BLaER1 (cell line): Measurements from ENCODE around the gene PARD3B.

ENCODE experiments used
- H3K27ac ChIP-seq: shearing (Covaris generic); formaldehyde crosslinking; 2 replicates; pipeline ENCODE4 v1.8.1; 2022
- H3K27me3 ChIP-seq: shearing (Covaris generic); formaldehyde crosslinking; 2 replicates; pipeline ENCODE4 v1.8.1; 2022
- H3K36me3 ChIP-seq: shearing (Covaris generic); formaldehyde crosslinking; 2 replicates; pipeline ENCODE4 v1.8.1; 2022
- H3K4me1 ChIP-seq: shearing (Covaris generic); formaldehyde crosslinking; 2 replicates; pipeline ENCODE4 v1.8.1; 2022
- H3K4me2 ChIP-seq: shearing (Covaris generic); formaldehyde crosslinking; 2 replicates; pipeline ENCODE4 v1.8.1; 2022
- H3K4me3 ChIP-seq: shearing (Covaris generic); formaldehyde crosslinking; 2 replicates; pipeline ENCODE4 v1.8.1; 2022
- H3K9ac ChIP-seq: shearing (Covaris generic); formaldehyde crosslinking; 2 replicates; pipeline ENCODE4 v1.8.1; 2022
- H3K9me3 ChIP-seq: shearing (Covaris generic); formaldehyde crosslinking; 2 replicates; pipeline ENCODE4 v1.8.1; 2022
- H4K20me1 ChIP-seq: shearing (Covaris generic); formaldehyde crosslinking; 2 replicates; pipeline ENCODE4 v1.8.1; 2022
- Cebpa-rat ChIP-seq: shearing (Covaris generic); IDR thresholded peaks from 2 replicates; pipeline ENCODE4 v1.8.1; 2022

PARD3B gene

DNA sequence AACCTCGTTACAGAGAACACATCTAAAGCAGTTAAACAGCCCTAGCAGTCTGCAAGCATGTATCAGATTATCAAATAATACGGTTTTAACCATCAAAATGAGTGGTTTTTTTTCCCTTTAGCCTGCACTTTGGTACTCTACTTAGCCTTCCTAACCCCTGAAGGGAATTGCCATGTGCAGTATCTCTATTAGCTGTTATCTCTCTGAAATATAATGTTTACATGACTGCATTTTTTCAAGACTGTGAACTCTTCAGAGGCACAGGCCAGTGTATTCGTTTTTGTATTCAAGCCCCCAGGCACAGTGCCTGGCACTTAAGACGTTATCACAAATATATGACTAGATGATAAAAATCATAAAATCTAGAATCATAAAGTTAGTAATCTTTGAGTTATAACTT lies 509.5 kb downstream of the PARD3B start:
- Histone ChIP-seq H3K9me3 (no peaks in the 10 kb centered on the region), H3K4me2 (no peak overlapping the region), H3K27me3 (no peaks in the 10 kb centered on the region), H3K4me1 (no peaks in the 10 kb centered on the region), H3K4me3 (no peak overlapping the region), H3K36me3 (no peaks in the 10 kb centered on the region), H3K27ac (no peak overlapping the region), H4K20me1 (no peaks in the 10 kb centered on the region), H3K9ac (no peak overlapping the region)
- TF ChIP-seq Cebpa-rat: no peak

DNA sequence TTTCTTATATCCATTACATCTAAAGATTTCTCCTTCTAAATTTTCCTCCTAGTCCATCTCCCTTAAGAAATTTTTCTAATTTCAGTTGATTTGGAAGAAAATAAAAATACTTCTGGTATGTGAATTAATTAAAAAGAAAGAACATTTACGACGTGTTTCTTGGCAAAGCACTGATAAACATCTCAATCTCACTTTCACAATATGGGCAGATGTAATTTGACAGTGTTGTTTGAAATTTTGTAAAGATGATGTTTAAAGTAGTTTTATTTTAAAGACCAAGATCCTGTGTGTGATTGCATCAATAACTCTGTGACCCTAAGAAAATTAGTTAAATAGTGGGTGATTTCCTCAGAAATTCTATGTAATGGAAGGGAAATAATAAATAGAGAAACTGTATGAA lies 510.0 kb downstream of the PARD3B start:
- H3K4me3 ChIP-seq: no peak overlapping the region
- no peaks in the 10 kb centered on the region for H3K4me1 ChIP-seq
- H3K27me3 ChIP-seq: no peaks in the 10 kb centered on the region
- no peaks in the 10 kb centered on the region for H3K9me3 ChIP-seq
- no peak for TF ChIP-seq Cebpa-rat
- H3K27ac ChIP-seq: no peak overlapping the region
- no peaks in the 10 kb centered on the region for H3K36me3 ChIP-seq
- H4K20me1 ChIP-seq: no peaks in the 10 kb centered on the region
- H3K9ac ChIP-seq: no peak overlapping the region
- no peak overlapping the region for H3K4me2 ChIP-seq

DNA sequence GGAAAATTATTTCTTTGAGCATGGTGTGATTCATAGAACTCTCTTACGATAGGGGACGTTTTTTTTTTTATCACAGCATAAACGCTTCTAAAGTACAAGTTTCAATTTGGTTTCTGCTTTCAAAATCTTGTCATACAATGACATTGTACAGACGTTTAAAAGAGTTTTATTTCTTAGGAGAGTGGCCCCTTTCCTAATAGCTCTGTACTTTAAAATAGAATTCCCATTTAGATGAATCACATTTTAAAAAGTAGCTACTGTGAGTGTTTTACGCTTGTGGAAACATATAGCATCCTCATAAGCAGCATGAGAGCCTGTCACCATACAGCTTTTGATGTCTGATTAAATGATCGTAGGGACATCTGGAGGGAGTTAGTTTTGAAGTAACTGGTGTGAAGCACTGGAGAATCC lies 510.9 kb downstream of the PARD3B start:
- Histone ChIP-seq H3K9me3 (no peaks in the 10 kb centered on the region), H3K4me2 (no peak overlapping the region), H3K4me3 (no peak overlapping the region), H3K27me3 (no peaks in the 10 kb centered on the region), H3K27ac (no peak overlapping the region), H3K4me1 (no peaks in the 10 kb centered on the region), H3K9ac (no peak overlapping the region), H4K20me1 (no peaks in the 10 kb centered on the region), H3K36me3 (no peaks in the 10 kb centered on the region)
- no peak for TF ChIP-seq Cebpa-rat

DNA sequence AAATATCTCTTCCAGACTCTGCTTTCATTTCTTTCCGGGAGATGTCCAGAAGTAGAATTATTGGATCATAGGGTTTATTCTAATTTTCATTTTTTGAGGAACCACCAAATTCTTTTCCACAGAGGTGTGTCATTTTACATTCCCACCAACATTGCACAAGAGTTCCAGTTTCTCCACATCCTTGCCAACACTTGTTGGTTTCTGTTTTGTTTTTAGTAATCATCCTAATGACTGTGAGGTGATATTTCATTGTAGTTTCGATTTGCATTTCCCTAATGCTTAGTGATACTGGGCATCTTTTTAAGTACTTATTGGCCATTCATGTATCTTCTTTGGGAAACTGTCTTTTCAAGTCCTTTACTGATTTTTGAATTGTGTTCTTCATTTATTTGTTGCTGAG lies 513.1 kb downstream of the PARD3B start:
- no peaks in the 10 kb centered on the region for H3K4me1 ChIP-seq
- no peak overlapping the region for H3K4me2 ChIP-seq
- no peaks in the 10 kb centered on the region for H3K27me3 ChIP-seq
- no peak overlapping the region for H3K27ac ChIP-seq
- no peak overlapping the region for H3K4me3 ChIP-seq
- no peaks in the 10 kb centered on the region for H3K9me3 ChIP-seq
- no peak overlapping the region for H3K9ac ChIP-seq
- H4K20me1 ChIP-seq: no peaks in the 10 kb centered on the region
- TF ChIP-seq Cebpa-rat: no peak
- no peaks in the 10 kb centered on the region for H3K36me3 ChIP-seq

DNA sequence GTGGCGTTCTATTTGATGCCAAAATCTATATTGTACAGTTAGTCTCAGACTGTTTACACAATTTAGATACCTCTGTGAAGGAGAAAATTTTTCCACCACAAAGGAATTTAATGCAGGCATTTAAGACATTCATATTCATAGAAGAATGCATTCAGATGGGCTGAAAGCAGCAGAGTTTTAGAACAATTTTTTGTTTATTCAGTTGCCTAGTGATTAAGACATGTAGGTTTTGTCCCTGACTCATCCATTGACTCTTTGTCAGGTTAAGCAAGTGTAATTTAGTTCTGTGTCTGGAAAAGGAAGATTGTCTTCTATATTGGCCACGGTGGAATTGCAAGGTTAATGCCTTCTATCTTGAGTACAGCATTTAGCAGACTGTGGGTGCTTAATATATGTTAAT lies 515.0 kb downstream of the PARD3B start:
- Histone ChIP-seq H3K4me3 (no peak overlapping the region), H3K27ac (no peak overlapping the region)
- TF ChIP-seq Cebpa-rat: no peak

DNA sequence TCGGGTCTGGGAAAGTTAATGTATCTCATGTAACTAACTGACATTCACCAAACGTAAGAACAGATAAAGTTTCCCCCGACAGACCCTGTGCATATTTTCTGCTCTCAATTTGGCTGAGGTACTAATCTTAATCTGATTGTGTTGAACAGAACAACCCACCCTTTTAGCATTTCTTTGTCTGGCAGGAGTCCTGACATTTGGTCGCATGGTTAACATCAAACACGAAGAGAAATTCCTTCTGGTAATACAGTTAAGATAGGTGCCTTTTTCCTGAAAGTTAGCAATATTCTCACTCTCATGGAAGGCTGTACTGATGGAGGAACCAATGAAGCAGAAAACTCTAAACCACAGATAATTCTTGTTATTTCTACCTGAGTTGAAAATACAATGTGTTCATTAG lies 520.8 kb downstream of the PARD3B start:
- TF ChIP-seq Cebpa-rat: no peak
- H4K20me1 ChIP-seq: no peaks in the 10 kb centered on the region
- H3K9ac ChIP-seq: no peak overlapping the region
- no peaks in the 10 kb centered on the region for H3K4me1 ChIP-seq
- H3K36me3 ChIP-seq: no peaks in the 10 kb centered on the region
- no peak overlapping the region for H3K4me2 ChIP-seq
- H3K9me3 ChIP-seq: no peaks in the 10 kb centered on the region
- no peak overlapping the region for H3K27ac ChIP-seq
- no peaks in the 10 kb centered on the region for H3K27me3 ChIP-seq
- no peak overlapping the region for H3K4me3 ChIP-seq

More for the DNA sequence above, 515.0 kb downstream of the PARD3B start:
- Histone ChIP-seq H3K4me1 (no peaks in the 10 kb centered on the region), H3K9ac (no peak overlapping the region), H4K20me1 (no peaks in the 10 kb centered on the region), H3K36me3 (no peaks in the 10 kb centered on the region), H3K27me3 (no peaks in the 10 kb centered on the region), H3K9me3 (no peaks in the 10 kb centered on the region), H3K4me2 (no peak overlapping the region)

DNA sequence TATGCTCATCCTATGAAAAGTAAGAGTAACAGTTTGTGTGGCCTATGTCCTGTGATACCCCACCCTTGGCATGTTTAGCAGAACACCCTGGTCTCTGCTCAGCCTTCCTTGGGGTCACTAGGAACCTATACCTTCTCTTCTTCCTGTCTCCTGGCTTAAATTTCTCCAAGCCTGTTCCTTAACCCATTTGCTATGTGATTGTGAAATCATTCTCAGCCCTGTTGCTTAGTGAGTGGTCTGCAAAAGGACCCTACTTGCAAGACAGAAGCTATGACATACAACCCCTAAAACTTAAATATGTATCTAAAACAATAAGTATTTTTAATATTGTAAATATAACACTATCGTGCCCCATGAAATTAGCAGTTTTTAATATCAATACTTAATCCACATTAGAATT lies 524.7 kb downstream of the PARD3B start:
- Histone ChIP-seq H3K4me1 (no peaks in the 10 kb centered on the region), H3K4me2 (no peak overlapping the region), H4K20me1 (no peaks in the 10 kb centered on the region), H3K27ac (no peak overlapping the region), H3K9ac (no peak overlapping the region), H3K4me3 (no peak overlapping the region), H3K9me3 (no peaks in the 10 kb centered on the region), H3K36me3 (no peaks in the 10 kb centered on the region), H3K27me3 (no peaks in the 10 kb centered on the region)
- no peak for TF ChIP-seq Cebpa-rat

DNA sequence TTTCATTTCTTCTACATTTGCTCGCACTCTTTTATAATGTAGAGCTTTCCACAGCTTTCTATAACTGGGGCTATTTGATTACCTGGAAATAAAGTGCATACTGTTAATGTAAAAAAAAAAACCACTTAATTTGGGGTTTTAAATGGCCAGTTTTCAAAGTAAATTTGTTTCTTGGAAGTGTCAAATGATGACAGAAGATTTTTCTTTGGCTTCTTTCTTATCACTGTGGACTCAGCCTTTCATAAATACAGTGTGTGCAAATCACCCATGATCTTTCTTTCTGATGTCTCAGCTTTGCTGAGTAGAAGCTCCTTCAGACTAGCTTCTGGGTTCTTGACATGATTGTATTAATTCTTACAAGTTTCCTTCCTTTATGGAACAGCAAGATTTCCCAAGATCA lies 525.6 kb downstream of the PARD3B start:
- H3K9me3 ChIP-seq: no peaks in the 10 kb centered on the region
- no peaks in the 10 kb centered on the region for H3K4me1 ChIP-seq
- no peak for TF ChIP-seq Cebpa-rat
- no peak overlapping the region for H3K27ac ChIP-seq
- H4K20me1 ChIP-seq: no peaks in the 10 kb centered on the region
- H3K27me3 ChIP-seq: no peaks in the 10 kb centered on the region
- no peaks in the 10 kb centered on the region for H3K36me3 ChIP-seq
- H3K9ac ChIP-seq: no peak overlapping the region
- H3K4me3 ChIP-seq: no peak overlapping the region
- no peak overlapping the region for H3K4me2 ChIP-seq

DNA sequence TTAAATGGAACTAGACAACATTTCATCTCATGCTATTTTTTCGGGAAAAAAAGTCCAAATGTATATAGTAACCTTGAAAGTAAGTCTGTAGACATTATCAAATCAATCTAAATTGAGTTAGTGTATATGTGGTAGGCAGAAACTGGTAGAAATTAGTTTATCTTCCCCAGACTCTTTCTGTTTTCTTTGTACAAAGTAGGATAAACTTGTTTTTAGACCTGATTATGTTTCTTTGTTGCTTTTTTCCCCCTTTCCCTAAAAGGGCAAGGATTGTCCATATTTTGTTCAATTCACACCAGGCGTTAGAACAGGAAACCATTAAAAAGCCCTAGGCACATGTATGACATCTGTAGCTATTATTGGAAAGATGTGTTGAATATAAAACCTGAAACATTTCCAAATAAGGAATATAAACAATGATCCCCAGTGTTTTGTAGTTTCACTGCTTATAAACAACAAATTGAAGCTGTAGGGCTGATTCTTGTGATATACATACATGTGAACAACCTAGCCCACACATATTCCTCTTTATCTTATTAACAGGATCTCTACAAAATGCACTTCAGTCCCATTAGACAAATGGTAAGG lies 528.3 kb downstream of the PARD3B start:
- no peak for TF ChIP-seq Cebpa-rat
- H4K20me1 ChIP-seq: no peaks in the 10 kb centered on the region

DNA sequence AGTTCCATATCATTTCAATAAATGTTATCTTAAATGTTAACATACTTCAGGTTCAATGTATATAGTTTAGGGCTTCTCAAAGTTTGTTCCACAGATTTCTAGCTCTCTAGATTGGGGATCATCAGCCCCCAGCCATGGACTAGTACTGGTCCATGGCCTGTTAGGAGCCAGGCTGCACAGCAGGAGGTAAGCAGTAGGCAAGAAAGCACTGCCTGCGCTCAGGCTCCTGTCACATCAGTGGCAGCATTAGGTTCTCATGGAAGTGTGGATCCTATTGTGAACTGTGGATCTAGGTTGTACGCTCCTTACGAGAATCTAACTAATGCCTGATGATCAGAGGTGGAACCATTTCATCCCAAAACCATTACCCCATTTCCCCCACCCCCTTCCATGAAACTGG lies 531.1 kb downstream of the PARD3B start:
- no peak overlapping the region for H3K9ac ChIP-seq
- TF ChIP-seq Cebpa-rat: no peak
- no peaks in the 10 kb centered on the region for H3K36me3 ChIP-seq
- no peaks in the 10 kb centered on the region for H4K20me1 ChIP-seq
- no peak overlapping the region for H3K27ac ChIP-seq
- no peak overlapping the region for H3K4me3 ChIP-seq
- no peaks in the 10 kb centered on the region for H3K9me3 ChIP-seq
- H3K4me2 ChIP-seq: no peak overlapping the region
- H3K4me1 ChIP-seq: no peaks in the 10 kb centered on the region
- no peaks in the 10 kb centered on the region for H3K27me3 ChIP-seq

More for the DNA sequence above, 528.3 kb downstream of the PARD3B start:
- H3K9me3 ChIP-seq: no peaks in the 10 kb centered on the region
- H3K9ac ChIP-seq: no peak overlapping the region
- no peaks in the 10 kb centered on the region for H3K36me3 ChIP-seq
- H3K4me2 ChIP-seq: no peak overlapping the region
- H3K27me3 ChIP-seq: no peaks in the 10 kb centered on the region
- H3K4me3 ChIP-seq: no peak overlapping the region
- H3K4me1 ChIP-seq: no peaks in the 10 kb centered on the region
- H3K27ac ChIP-seq: no peak overlapping the region

DNA sequence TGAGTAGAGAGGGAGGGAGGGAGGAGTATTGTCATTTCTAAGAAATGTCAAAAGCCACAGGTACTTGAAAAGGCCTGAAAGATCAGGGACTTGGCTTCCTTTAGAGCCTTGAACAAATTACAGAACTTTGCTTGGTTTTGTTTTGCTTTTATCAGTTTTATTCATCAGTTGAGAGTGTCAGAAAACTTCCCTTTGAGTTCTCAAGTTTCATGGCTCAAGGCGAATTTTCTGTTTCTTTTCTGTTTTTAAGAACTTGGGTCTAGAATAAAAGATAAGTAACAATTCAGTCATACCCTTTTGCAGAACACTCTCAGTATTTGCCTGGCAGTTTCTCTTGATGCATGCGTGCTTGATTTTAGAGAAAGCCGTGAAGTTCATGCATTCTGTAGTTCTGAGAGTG lies 531.9 kb downstream of the PARD3B start:
- H3K27ac ChIP-seq: no peak overlapping the region
- H3K4me1 ChIP-seq: no peaks in the 10 kb centered on the region
- no peak for TF ChIP-seq Cebpa-rat
- no peaks in the 10 kb centered on the region for H3K36me3 ChIP-seq
- no peak overlapping the region for H3K4me2 ChIP-seq
- H3K9me3 ChIP-seq: no peaks in the 10 kb centered on the region
- H3K9ac ChIP-seq: no peak overlapping the region
- no peaks in the 10 kb centered on the region for H4K20me1 ChIP-seq
- H3K4me3 ChIP-seq: no peak overlapping the region
- H3K27me3 ChIP-seq: no peaks in the 10 kb centered on the region
